ENCODE data around the gene TBX19. TPM values are rescaled to one million over a fixed set of nuclear protein-coding genes. Genes with fewer than 3 reads are reported as not detected.

TBX19 gene
- total RNA-seq, 1 donor from 2014 or later: 1.6 TPM

DNA sequence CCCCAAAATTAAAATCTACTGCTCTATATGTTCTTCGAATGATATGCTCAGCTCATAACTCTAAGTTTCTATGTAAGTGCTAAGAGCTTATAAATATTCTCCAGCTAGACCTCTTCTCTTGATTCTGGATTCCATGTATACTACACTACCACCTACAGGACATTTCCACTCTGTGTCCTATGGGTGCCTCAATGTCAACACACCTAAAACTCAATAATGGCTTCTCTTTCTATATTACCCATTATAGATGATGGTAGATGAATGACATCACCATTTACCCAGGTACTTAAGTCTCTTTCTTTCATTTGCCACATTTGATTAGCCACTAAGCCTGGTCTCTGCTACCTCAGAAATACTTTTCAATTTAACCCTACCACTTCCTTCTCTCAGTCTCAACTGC, 41.3 kb downstream of the TBX19 start:
- Mint-ChIP-seq H3K36me3 (no peaks in the 10 kb centered on the region), H3K27ac (no peak overlapping the region), H3K4me3 (no peak overlapping the region), H3K9me3 (peaks cover 4% of the 10 kb centered on the region), H3K27me3 (no peaks in the 10 kb centered on the region), H3K4me1 (ENCODE audit: unreplicated experiment) (peaks cover 4% of the 10 kb centered on the region)
- no peak for TF ChIP-seq CTCF (conservative IDR thresholded peaks at IDR 0.05)
- DNase-seq (ENCODE audit: extremely low spot score, unreplicated experiment): no peak

GRCh38 chr1:168324745-168325425, 44.2 kb downstream of the TBX19 start:
- no peak for DNase-seq (ENCODE audit: extremely low spot score, unreplicated experiment)
- H3K27me3 Mint-ChIP-seq: no peaks in the 10 kb centered on the region

GRCh38 chr1:168328731-168329364, 48.2 kb downstream of the TBX19 start:
- DNase-seq (ENCODE audit: extremely low spot score, unreplicated experiment): no peak
- H3K4me3 Mint-ChIP-seq: no peak overlapping the region
- no peak overlapping the region for H3K27ac Mint-ChIP-seq

More at GRCh38 chr1:168324745-168325425, 44.2 kb downstream of the TBX19 start:
- Mint-ChIP-seq H3K27ac (no peak overlapping the region), H3K4me1 (ENCODE audit: unreplicated experiment) (peaks cover 4% of the 10 kb centered on the region), H3K36me3 (no peaks in the 10 kb centered on the region), H3K4me3 (no peak overlapping the region), H3K9me3 (peaks cover 4% of the 10 kb centered on the region)
- TF ChIP-seq CTCF (conservative IDR thresholded peaks at IDR 0.05): no peak

DNA sequence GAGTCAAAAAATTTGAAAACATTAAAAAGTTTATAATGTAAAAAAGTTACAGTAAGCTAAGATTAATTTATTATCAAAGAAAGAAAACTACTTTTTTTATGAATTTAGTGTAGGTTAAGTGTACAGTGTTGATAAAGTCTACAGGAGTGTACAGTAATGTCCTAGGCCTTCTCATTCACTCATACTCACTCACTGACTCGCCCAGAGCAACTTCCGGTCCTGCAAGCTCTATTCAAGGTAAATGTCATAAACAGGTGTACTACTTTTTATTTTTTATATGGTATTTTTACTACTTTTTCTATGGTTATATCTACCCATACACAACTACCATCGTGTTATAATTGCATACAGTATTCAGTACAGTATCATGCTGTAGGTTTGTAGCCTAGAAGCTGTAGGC, 49.6 kb downstream of the TBX19 start:
- Mint-ChIP-seq H3K27me3 (no peaks in the 10 kb centered on the region), H3K4me3 (no peak overlapping the region), H3K9me3 (no peaks in the 10 kb centered on the region), H3K27ac (no peak overlapping the region), H3K36me3 (no peaks in the 10 kb centered on the region), H3K4me1 (ENCODE audit: unreplicated experiment) (no peaks in the 10 kb centered on the region)
- TF ChIP-seq CTCF (conservative IDR thresholded peaks at IDR 0.05): no peak
- DNase-seq (ENCODE audit: extremely low spot score, unreplicated experiment): no peak

More at GRCh38 chr1:168328731-168329364, 48.2 kb downstream of the TBX19 start:
- Mint-ChIP-seq H3K36me3 (no peaks in the 10 kb centered on the region), H3K4me1 (ENCODE audit: unreplicated experiment) (no peaks in the 10 kb centered on the region), H3K9me3 (peaks cover 4% of the 10 kb centered on the region), H3K27me3 (no peaks in the 10 kb centered on the region)
- no peak for TF ChIP-seq CTCF (conservative IDR thresholded peaks at IDR 0.05)

- Mint-ChIP-seq H3K27me3 (no peaks in the 10 kb centered on the region), H3K27ac (no peak overlapping the region), H3K36me3 (no peaks in the 10 kb centered on the region), H3K4me1 (ENCODE audit: unreplicated experiment) (no peaks in the 10 kb centered on the region), H3K4me3 (no peak overlapping the region), H3K9me3 (no peaks in the 10 kb centered on the region)
- no peak for TF ChIP-seq CTCF (conservative IDR thresholded peaks at IDR 0.05)
- DNase-seq (ENCODE audit: extremely low spot score, unreplicated experiment): no peak
Observed at GRCh38 chr1:168331569-168331968, 50.9 kb downstream of the TBX19 start.

Data from type B pancreatic cell (in vitro differentiated cells).